GM10248 (cell line): ENCODE measurements around the gene OR10H3.
"Not testable (repeated sequence)": the region's sequence is repeated elsewhere in the genome, so short reads cannot be mapped to it uniquely, and the experiment has no call there.

Experiments used
- CTCF ChIA-PET: fragments of 300-600 bp; sonication (Branson Sonifier 250); formaldehyde crosslinking; extraction: SDS; loops from one replicate; lab custom pipeline; 2021; ENCODE audit warnings: antibody characterized with exemption; lab: Yijun Ruan, JAX
- POLR2A ChIA-PET: fragments of 350-650 bp; sonication (Branson Sonifier 250); formaldehyde crosslinking; extraction: SDS; loops from one replicate; lab custom pipeline; 2020; ENCODE audit warnings: antibody characterized with exemption; lab: Yijun Ruan, JAX
- DNase-seq: peaks from one replicate; pipeline ENCODE4 v3.0.0; 2012; ENCODE audit errors: extremely low spot score
- CTCF ChIP-seq: IDR thresholded peaks from 2 replicates; pipeline ENCODE4 v1.5.1; 2012; ENCODE audit warnings: mild to moderate bottlenecking, low read depth; ENCODE audit errors: extremely low read depth, missing control alignments, control extremely low read depth

Gene OR10H3

DNA sequence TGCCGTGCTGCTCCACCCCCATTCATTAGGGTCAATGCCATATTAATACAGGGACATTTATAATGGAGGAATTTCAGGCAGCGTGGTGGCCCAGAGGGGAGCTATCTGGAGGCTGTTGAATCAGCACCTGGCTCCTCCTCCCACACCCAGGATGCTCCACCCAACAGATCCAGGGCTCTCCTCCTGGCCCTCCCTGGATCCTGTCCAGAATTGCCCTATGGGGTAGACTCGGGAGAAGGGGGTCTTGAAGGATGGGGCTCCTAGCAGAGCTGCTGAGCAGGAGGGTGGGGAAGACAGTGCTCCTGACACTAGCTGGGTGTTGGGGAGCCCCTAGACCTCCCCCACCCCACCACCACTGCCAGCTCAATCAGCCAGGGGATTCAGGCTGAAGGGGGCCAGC lies 44.4 kb downstream of the OR10H3 start:
- POLR2A ChIA-PET, result no interaction called here
- no peak for TF ChIP-seq CTCF
- CTCF ChIA-PET, result interaction anchor here (1.1 kb wide), 1 partner anchor 29 kb away, joined by 3 read pairs; no protein-coding TSS in a partner anchor
- DNase-seq, result no peak

DNA sequence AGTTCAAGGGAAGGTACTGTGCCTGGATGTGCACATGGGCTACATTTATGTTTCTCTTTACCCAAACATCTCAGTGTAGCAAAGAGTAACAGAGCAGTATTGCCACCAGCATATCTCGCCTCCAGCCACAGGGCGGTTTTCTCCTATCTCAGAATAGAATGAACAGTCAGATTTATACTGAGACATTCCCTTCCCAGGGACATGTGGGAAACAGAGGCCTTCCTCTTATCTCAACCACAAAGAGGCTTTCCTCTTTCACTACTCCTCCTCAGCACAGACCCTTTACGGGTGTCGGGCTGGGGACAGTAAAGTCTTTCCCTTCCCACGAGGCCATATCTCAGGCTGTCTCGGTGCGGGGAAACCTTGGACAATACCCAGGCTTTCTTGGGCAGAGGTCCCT lies 45.1 kb downstream of the OR10H3 start:
- CTCF ChIA-PET, result interaction anchor here (1.1 kb wide), 1 partner anchor 29 kb away, joined by 3 read pairs; no protein-coding TSS in a partner anchor
- POLR2A ChIA-PET, DNase-seq: not testable (repeated sequence)

GRCh38 chr19:15787611-15788155 lies 49.9 kb downstream of the OR10H3 start, which contains the start of gene OR10H5:
TSS of gene OR10H5 (plus strand) at chr19:15787661. CDS start at chr19:15794049, 6,388 bp downstream.
- no peak for TF ChIP-seq CTCF
- no peak for DNase-seq
- ChIA-PET POLR2A (no interaction called here), CTCF (no interaction called here)

GRCh38 chr19:15788594-15789270 lies 50.9 kb downstream of the OR10H3 start:
- CTCF ChIA-PET, result no interaction called here
- POLR2A ChIA-PET, result no interaction called here
- no peak for TF ChIP-seq CTCF
- no peak for DNase-seq

DNA sequence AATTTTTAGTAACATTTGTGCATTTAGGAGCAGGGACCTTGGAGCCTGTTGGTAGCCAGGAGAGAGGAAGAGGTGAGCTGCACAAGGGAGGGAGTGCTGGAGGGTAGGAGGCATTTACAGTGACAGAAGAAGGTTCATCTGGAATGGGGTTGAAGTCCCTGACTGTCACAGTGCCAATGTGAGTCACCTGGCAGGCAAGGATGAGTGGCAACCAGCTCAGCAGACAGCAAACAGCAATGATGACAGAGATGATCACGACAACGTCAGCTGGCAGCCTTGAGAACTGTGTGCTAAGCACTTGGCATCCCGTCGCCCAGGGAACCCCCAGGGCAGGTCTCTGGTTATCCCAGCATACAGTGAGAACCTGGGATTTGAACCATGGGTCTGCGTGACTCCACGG lies 52.3 kb downstream of the OR10H3 start:
- ChIA-PET CTCF (no interaction called here), POLR2A (no interaction called here)

More for the DNA sequence above, 52.3 kb downstream of the OR10H3 start:
- TF ChIP-seq CTCF, result no peak
- DNase-seq, result no peak
